HCT116 (cell line): ENCODE results near the gene LTBP1.

ENCODE experiments used
- CTCF ChIP-seq, 3 experiments: fragments of 200-600 bp in 1 of 3; sonication (generic) in 1 of 3; IDR thresholded peaks in 2 of 3; conservative IDR thresholded peaks in 1 of 3; 2 replicates each; pipeline ENCODE4 v1.5.1; 2012 to 2017; ENCODE audit warnings: low read depth in 2 of 3, low read length in 2 of 3, antibody characterized with exemption in 1 of 3, borderline replicate concordance in 1 of 3, control low read depth in 1 of 3, mild to moderate bottlenecking in 1 of 3, mixed read lengths in 1 of 3, mixed run types in 1 of 3, moderate library complexity in 1 of 3; ENCODE audit not compliant: insufficient read depth in 1 of 3
- EZH2 ChIP-seq: fragments of 200-600 bp; sonication (generic); IDR thresholded peaks from 2 replicates; pipeline ENCODE4 v1.6.1; 2017; ENCODE audit warnings: antibody characterized with exemption, mixed run types
- EZH2phosphoT487 ChIP-seq: fragments of 200-600 bp; IDR thresholded peaks from 2 replicates; pipeline ENCODE4 v1.6.1; 2018; ENCODE audit warnings: antibody characterized with exemption, borderline replicate concordance
- FOSL1 ChIP-seq: IDR thresholded peaks from 2 replicates; pipeline ENCODE4 v1.6.1; 2012; ENCODE audit warnings: low read depth
- MAX ChIP-seq: IDR thresholded peaks from 2 replicates; pipeline ENCODE4 v1.6.1; 2012
- POLR2A ChIP-seq: IDR thresholded peaks from 2 replicates; pipeline ENCODE4 v1.7.0; 2011; ENCODE audit warnings: borderline replicate concordance; ENCODE audit not compliant: insufficient read depth, insufficient read length; ENCODE audit errors: extremely low read depth
- POLR2AphosphoS5 ChIP-seq: IDR thresholded peaks from 2 replicates; pipeline ENCODE4 v1.6.1; 2011; ENCODE audit warnings: mild to moderate bottlenecking, low read depth, low read length, moderate library complexity
- REST ChIP-seq: IDR thresholded peaks from 2 replicates; pipeline ENCODE4 v1.6.1; 2012; ENCODE audit warnings: low read depth
- SRF ChIP-seq: IDR thresholded peaks from 2 replicates; pipeline ENCODE4 v1.6.1; 2012; ENCODE audit warnings: low read depth
- TCF7L2 ChIP-seq: IDR thresholded peaks from 2 replicates; pipeline ENCODE4 v1.7.0; 2011; ENCODE audit warnings: borderline replicate concordance, inconsistent platforms; ENCODE audit not compliant: insufficient read depth, insufficient read length; ENCODE audit errors: extremely low read depth

- TF ChIP-seq POLR2AphosphoS5 (no peak), REST (no peak), EZH2 (no peak), EZH2phosphoT487 (no peak), FOSL1 (no peak), CTCF (IDR thresholded peaks at IDR 0.05 in 2 of 3, conservative IDR thresholded peaks at IDR 0.05 in 1 of 3; ENCODE audit: borderline replicate concordance in 1 of 3, insufficient read depth in 1 of 3, low read depth in 2 of 3, low read length in 2 of 3) (no peak), MAX (no peak), SRF (no peak), TCF7L2 (no peak), POLR2A (no peak)
Measured at GRCh38 chr2:33404321-33404720, 457.6 kb downstream of the LTBP1 start.
